GM21529 (cell line): ENCODE results near the gene SDC4.

Experiments used
- ATAC-seq: cut with Tn5 transposase; IDR thresholded peaks from one replicate; pipeline ENCODE4 v1.9.1; 2021; ENCODE audit not compliant: unreplicated experiment

The SDC4 gene

GRCh38 chr20:45347936-45348778 is at the start of gene SDC4:
Gene SDC4 (minus strand): TSS chr20:45348424. CDS start chr20:45348384, 40 bp downstream.
- no peak for ATAC-seq

- no peak for ATAC-seq
Measured at GRCh38 chr20:45395114-45395415, 46.8 kb upstream of the SDC4 start.

DNA sequence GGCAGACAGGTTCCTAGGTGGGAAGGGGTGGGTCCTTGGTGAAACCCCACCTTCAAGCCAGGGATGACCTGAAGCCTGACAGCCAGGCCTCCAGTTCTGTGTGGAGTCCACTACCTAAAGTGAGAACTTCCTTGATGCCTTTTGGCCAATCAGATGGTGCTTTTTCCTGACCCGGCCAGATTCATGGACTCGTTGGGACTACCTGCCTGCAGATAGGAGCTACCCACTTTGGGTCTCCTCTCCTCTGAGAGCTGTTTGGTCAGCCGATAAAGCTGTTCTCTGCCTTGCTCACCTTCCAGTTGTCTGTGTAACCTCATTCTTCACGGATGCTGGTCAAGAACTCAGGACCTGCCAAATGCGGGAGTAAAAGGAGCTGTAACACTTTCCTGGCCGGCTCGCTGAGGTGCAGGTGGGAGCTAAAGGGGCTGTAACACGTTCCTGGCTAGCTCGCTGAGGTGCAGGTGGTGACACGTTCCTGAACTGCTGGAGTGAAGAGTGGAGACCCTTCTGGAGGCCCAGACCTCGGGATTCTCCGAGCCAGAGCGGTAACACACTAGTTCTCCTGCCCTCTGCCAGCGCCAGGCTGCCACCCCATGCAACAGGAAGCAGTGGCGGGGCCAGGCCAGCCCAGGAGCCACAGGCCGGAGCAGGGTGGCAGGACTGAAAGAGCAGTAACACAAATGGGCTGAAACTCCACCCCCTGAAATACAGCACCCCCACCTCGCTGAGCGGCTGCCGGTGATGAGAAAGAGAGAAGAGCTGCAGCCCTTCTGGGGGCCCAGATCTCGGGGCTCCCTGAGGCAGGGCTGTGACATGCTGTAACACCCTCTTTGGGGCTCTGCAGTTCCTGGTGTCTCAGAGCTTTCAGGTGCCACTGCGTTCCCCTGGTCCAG is 46.2 kb upstream of the SDC4 start:
- no peak for ATAC-seq

- ATAC-seq: no peak
Measured at GRCh38 chr20:45392733-45393132, 44.5 kb upstream of the SDC4 start.

- ATAC-seq: no peak
Measured at GRCh38 chr20:45391559-45391958, 43.3 kb upstream of the SDC4 start.

DNA sequence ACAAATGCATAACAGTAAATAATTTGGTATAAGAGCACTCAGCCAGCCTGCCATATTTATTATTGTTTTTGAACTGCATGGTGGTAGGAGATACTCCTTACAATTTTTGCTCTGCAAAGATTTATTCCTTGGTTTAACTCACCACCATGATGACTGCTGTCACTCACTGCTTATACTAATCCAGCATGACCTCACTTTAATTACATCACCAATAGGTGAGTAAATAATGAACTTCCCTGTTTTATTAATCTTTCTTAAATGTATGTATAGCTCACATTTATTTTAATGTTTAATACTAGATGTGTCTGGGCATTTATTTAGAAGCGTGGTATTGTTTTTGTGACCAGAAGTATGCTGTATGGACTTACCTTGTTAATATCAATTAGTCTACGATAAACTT is 42.7 kb upstream of the SDC4 start:
- ATAC-seq: no peak

DNA sequence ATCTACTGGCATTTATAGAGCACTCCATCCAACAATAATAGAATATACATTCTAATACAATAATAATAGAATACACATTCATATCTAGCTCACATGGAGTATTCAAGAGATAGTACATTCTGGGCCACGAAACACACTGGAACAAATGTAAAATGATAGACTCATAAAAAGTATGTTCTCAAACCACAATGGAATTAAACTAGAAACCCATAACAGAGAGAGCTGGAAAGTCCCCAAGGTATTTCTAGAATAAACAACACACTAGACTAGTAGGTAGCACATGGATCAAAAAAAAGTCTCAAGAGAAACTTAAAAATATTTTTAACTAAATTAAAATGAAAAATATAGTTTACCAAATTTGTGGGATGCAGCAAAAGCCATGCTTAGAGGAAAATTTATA is 39.0 kb upstream of the SDC4 start:
- ATAC-seq: no peak

DNA sequence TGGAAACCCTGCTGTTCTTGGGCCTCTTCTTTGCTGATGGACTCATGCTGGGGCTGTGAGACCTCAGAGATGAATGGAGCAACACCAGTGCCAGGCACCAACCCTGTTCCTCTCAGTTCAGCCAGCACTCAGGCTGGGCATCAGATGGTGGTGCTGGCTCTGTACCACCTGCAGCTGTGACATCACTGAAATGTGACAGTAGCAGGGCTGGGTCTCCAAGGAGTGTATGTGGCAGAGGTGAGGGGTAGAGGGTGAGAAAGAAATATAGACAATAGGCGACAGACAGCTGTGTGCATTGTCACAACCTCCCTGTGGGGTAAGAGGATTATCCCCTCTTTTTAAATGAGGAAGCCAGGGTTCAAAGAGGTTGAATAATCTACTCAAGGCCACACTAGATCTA is 30.0 kb upstream of the SDC4 start, which contains the start of gene TP53TG5:
TP53TG5 (minus strand) TSS at position 135 of the 400 bp plus-strand sequence; CDS start at position 46, 89 bp downstream.
- no peak for ATAC-seq

GRCh38 chr20:45377269-45377668 is 29.0 kb upstream of the SDC4 start:
- no peak for ATAC-seq

DNA sequence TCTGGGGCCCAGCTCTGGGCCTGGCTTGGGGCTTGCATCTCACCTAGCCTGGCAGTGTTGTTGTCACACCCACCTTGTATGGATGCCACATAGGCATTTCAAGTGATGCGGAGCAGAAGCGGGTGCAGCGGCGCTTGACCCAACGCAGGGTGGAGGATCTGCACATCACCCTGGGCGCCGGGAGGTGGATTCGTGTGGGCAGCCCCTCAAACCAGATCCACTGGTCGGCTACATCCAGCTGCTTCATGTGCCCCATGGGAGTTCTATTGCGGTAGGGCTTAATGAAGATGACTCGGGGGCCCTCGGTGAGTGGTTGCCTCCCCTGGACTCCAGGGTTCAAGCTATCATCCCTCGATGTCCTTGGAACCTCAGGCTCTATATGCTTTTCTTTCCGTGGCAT is 26.7 kb upstream of the SDC4 start:
- no peak for ATAC-seq

DNA sequence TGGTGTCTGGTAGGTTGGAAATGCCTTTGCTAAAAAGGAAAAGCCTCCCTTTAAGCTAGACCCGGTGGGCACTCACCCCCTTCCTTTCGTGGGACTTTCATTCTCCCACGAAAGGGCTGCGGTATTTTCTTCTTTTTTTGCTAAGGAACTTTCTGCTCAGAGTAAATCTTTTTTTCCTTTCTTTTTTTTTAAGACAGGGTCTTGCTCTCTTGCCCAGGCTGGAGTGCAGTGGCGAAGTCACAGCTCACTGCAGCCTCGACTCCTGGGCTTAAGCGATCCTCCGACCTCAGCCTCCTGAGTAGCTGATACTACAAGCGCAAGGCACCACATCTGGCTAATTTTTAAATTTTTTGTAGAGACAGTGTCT is 25.9 kb upstream of the SDC4 start:
- ATAC-seq: no peak

- peak; percentile 72 for ATAC-seq
Measured at GRCh38 chr20:45373353-45374100, 25.3 kb upstream of the SDC4 start.

GRCh38 chr20:45372646-45373352 is 24.6 kb upstream of the SDC4 start:
- ATAC-seq: no peak

GRCh38 chr20:45372241-45372640 is 24.0 kb upstream of the SDC4 start:
- ATAC-seq: no peak

DNA sequence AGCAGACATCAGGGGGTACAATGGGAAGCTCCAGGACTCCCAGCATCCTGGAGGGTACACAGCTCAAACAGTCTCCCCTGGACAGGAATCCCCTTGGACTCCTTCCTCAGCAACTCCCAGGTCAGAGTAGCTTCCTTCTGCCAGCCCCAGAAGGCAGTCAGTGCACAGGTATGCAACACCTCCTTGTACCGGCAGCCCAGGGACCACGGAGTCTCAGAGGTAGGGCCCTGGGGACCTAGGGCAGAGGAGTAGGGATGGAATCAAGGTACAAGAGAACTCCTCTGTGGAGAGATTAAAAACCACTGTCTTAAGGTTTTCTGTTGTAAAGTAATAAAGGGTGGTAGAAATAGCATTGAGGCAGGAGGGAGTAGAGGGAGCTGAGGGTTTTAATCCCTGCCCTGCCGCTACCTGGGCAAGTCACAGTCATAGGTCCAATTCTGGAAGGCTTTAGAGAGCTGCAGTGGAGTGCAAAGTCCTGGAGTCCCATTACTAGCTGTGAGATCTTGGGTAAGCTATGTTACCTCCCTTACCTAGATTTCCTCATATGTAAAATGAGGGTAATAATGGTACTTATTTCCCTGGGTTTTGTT is 22.4 kb upstream of the SDC4 start:
- no peak for ATAC-seq

DNA sequence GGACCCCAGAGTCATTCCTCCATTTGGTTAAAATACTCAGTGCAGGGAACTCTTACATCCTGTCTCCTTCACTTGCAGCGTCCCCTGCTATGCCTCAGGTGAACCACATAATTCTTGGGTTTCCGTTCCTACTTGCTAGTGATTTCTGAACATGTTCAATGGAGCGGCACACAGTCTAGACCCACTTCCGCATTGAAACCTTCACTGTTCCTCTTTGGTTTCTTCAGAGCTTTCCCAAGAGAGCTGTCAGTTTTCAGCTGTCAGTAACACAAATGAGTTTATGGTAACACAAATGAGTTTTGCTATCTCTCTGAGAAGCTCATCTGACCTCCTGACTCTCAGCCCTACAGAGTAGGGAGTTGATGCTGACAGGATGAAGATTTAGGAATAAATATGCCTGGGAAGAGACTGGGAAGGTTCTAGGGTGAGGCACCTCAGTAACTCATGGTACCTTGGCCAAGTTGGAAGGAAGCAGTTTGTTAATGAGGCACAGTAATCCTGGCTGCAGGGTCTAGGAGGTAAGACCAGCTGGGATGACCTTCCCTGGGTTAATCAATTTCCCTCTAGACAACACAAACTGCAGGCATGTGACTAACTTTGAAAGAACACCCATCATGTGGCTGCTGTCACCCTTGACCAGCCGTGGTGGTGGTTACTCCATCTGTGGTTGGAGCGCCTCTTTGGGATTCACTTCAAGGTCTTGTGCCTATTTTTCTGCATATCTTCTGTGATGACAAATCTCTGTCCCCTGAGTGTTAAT is 20.2 kb upstream of the SDC4 start:
- peak; percentile 84 for ATAC-seq

- ATAC-seq: no peak
Measured at GRCh38 chr20:45367126-45367525, 18.9 kb upstream of the SDC4 start.

- no peak for ATAC-seq
Measured at GRCh38 chr20:45366631-45367030, 18.4 kb upstream of the SDC4 start.

DNA sequence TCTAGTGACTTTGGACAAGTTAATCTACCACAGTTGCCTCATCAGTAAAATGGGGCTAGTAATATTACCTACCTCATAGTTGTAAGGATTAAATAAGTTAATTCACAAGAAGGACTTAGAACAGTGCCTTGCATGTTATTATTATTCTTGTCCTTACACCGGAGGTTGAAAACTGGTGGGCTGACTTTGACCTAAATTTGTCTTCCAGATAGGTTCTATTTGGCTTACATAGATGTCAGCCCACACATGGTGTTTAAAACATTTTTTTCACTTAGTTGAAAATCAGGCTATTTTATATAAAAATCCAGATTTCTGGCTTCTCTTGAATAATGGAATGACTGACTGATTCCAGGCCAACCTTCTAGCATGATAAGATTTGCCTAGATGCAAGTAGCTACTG is 18.0 kb upstream of the SDC4 start:
- no peak for ATAC-seq
